A549 (cell line): ENCODE data around the gene DIS3L2.

ENCODE experiments used
- BCL3 ChIP-seq: fragments of >200 bp; sonication (Bioruptor Twin); formaldehyde crosslinking; IDR thresholded peaks from 3 replicates; pipeline ENCODE4 v1.6.1; 2016
- CTCF ChIP-seq: fragments of >200 bp; sonication (Bioruptor Twin); formaldehyde crosslinking; IDR thresholded peaks from 3 replicates; pipeline ENCODE4 v1.5.1; 2016
- EP300 ChIP-seq, 2 experiments: fragments of >200 bp; sonication (Bioruptor Twin); formaldehyde crosslinking; IDR thresholded peaks; 2 replicates in 1 of 2; 3 replicates in 1 of 2; pipeline ENCODE4 v1.6.1; 2016 to 2017
- GATA3 ChIP-seq: IDR thresholded peaks from 2 replicates; pipeline ENCODE4 v1.6.1; 2012; ENCODE audit warnings: borderline replicate concordance
- HOXB5 ChIP-seq: fragments of 250-450 bp; sonication (Bioruptor Pico); IDR thresholded peaks from 2 replicates; pipeline ENCODE4 v1.5.0; 2020; ENCODE audit warnings: mild to moderate bottlenecking, moderate library complexity
- KDM1A ChIP-seq: fragments of 200-600 bp; sonication (generic); IDR thresholded peaks from 2 replicates; pipeline ENCODE4 v1.6.1; 2016; ENCODE audit warnings: low read depth, mild to moderate bottlenecking
- POLR2A ChIP-seq: IDR thresholded peaks from 2 replicates; pipeline ENCODE4 v1.6.1; 2012; ENCODE audit warnings: mild to moderate bottlenecking, low read length
- POLR2AphosphoS2 ChIP-seq: conservative IDR thresholded peaks from 2 replicates; pipeline ENCODE4 v1.6.1; 2012; ENCODE audit warnings: low read length, improper control_type of control experiment, inconsistent platforms
- RAD21 ChIP-seq, 2 experiments: fragments of >200 bp in 1 of 2; sonication (Bioruptor Twin) in 1 of 2; formaldehyde crosslinking in 1 of 2; IDR thresholded peaks in 1 of 2; conservative IDR thresholded peaks in 1 of 2; 2 replicates in 1 of 2; 3 replicates in 1 of 2; pipeline ENCODE4 v1.6.1; 2012 to 2018; ENCODE audit warnings: inconsistent platforms in 1 of 2
- RCOR1 ChIP-seq: fragments of 150-350 bp; IDR thresholded peaks from 2 replicates; pipeline ENCODE4 v1.6.1; 2014; ENCODE audit warnings: antibody characterized with exemption, low read length, low read depth
- REST ChIP-seq: fragments of 200-600 bp; sonication (generic); IDR thresholded peaks from 2 replicates; pipeline ENCODE4 v1.6.1; 2016; ENCODE audit warnings: antibody characterized with exemption, mild to moderate bottlenecking, moderate library complexity
- SREBF2 ChIP-seq: fragments of 450-650 bp; IDR thresholded peaks from 2 replicates; pipeline ENCODE4 v1.6.1; 2014; ENCODE audit warnings: mild to moderate bottlenecking, moderate library complexity
- ZC3H11A ChIP-seq: fragments of 450-650 bp; IDR thresholded peaks from 2 replicates; pipeline ENCODE4 v1.6.1; 2014; ENCODE audit warnings: antibody characterized with exemption, mild to moderate bottlenecking
- ZNF302 ChIP-seq: fragments of 250-450 bp; sonication (Bioruptor Pico); IDR thresholded peaks from 2 replicates; pipeline ENCODE4 v1.9.0; 2021; ENCODE audit warnings: inconsistent platforms, mild to moderate bottlenecking, moderate library complexity

GRCh38 chr2:232218778-232219495 lies 257.4 kb downstream of the DIS3L2 start:
- no peak for TF ChIP-seq ZC3H11A
- no peak for TF ChIP-seq RAD21 (conservative IDR thresholded peaks at IDR 0.05 in 1 of 2, IDR thresholded peaks at IDR 0.05 in 1 of 2)
- TF ChIP-seq GATA3, result no peak
- TF ChIP-seq CTCF, result no peak
- TF ChIP-seq EP300 (IDR thresholded peaks at IDR 0.05), result no peak
- TF ChIP-seq SREBF2, result no peak
- no peak for TF ChIP-seq POLR2A
- no peak for TF ChIP-seq HOXB5 (CRISPR knock-in tag)
- TF ChIP-seq ZNF302, result no peak
- no peak for TF ChIP-seq POLR2AphosphoS2
- no peak for TF ChIP-seq RCOR1
- no peak for TF ChIP-seq BCL3
- no peak for TF ChIP-seq KDM1A
- no peak for TF ChIP-seq REST
